HG03060 (cell line): ENCODE data around the gene KLF3.

Source experiments
- ATAC-seq: cut with Tn5 transposase; IDR thresholded peaks from one replicate; pipeline ENCODE4 v1.9.1; 2021; ENCODE audit warnings: low read depth, moderate number of reproducible peaks; ENCODE audit not compliant: unreplicated experiment

KLF3 gene

DNA sequence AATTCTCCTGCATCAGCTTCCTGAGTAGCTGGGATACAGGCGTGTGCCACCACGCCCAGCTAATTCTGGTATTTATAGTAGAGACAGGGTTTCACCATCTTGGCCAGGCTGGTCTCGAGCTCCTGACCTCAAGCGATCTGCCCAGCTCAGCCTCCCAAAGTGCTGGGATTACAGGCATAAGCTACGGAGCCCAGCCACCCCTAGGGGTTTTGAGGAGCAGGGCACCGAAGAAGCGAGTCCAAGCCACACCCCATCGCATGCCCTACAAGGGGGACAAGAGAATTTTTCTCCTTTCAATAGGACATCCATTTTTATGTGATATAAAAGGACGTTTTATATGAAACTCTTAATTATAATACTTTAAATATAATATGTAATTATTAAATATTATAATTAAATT, 13.9 kb upstream of the KLF3 start:
- no peak for ATAC-seq

- no peak for ATAC-seq
Measured at GRCh38 chr4:38654273-38654672, 9.7 kb upstream of the KLF3 start.

DNA sequence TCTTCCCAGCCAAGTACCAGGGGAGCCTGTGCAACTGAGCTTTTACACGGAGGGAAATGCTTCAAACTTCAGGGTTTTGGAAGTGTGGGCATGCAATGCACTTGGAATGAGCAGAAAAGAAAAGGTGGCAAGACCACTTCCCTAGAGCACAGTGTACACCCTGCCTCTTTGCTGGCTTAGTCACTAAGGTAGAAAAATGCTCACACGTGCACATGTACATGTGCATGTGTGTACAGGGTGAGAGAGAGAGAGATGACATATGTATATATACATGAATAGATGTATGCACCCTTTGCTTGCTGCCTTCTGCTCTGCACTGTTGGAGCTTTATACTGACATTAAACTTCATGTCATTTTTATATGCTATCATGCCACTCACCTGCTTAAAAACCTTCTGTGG, 7.9 kb upstream of the KLF3 start:
- ATAC-seq, result no peak

DNA sequence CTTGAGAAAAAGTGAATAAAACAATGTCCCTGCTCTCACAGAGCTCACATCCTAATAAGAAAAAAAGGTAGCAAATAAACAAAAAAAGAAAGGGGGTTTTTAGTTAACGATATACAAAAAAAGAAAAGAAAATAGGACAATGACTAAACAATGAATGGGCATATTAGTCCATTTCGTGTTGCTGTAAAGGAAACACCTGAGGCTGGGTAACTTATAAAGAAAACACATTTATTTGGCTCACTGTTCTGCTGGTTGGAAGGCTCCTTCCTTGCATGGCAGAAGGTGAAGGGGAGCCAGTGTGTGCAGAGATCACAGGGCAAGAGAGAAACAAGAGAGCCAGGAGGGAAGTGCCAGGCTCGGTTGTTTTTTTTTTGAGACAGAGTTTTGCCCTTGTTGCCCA, 4.7 kb upstream of the KLF3 start:
- ATAC-seq, result no peak

DNA sequence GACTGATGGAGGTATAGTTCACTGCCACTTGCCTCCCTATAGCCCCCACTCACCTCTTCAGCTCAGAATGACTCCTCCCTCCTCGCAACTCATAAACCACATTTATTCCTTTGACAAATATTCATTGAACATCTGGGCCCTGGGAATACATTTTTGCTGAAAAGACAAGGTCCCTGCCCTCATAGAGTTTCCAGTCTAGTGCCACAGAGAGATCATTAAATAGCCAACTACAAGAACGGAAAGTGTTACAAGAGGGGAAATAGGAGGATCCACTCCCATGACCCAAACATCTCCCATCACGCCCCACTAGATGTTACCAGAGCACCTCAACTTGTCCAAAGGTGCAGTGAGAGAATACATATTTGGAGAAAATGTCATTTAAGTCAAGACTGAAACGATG, 3.2 kb upstream of the KLF3 start:
- ATAC-seq, result no peak

GRCh38 chr4:38661371-38661770, 2.6 kb upstream of the KLF3 start:
- ATAC-seq, result no peak

- ATAC-seq, result no peak
Measured at GRCh38 chr4:38662522-38663089, 1.4 kb upstream of the KLF3 start.

DNA sequence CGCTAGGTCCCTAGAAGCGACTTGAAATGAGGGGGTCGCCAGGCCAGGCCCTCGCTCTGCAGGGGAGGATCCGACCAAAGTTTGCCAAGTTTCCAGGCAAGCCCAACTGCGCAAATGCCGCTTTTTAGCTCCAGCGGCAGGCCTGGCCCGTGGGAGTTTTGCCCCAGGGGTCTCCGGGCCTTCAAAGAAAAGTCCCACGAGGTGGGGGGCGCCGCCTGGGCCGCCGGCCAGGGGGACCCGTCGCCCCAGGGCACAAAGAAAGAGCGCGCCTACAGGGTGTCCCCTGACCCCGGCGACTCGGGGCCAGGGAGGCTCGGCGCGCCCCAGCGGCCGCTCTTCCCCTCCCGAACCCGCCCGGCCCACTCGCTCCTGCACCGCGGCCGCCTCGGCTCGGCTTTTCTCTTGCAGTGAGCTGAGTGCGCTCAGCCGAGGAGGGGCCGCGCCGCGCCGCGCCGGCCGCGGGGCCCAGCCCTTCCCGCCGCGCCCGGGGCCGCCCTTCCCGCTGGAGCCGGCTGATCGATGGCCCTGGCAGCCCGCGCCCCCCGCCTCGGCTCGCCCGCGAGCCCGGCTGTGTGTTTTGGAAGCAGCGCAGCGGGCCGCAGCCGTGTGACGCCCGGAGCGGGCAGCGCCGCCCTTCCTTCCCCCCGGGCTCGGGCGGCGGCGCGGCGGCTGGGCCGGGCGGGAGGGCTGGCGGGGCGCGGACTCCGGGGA, 754 bp upstream of the KLF3 start:
- ATAC-seq, result peak; percentile 16

DNA sequence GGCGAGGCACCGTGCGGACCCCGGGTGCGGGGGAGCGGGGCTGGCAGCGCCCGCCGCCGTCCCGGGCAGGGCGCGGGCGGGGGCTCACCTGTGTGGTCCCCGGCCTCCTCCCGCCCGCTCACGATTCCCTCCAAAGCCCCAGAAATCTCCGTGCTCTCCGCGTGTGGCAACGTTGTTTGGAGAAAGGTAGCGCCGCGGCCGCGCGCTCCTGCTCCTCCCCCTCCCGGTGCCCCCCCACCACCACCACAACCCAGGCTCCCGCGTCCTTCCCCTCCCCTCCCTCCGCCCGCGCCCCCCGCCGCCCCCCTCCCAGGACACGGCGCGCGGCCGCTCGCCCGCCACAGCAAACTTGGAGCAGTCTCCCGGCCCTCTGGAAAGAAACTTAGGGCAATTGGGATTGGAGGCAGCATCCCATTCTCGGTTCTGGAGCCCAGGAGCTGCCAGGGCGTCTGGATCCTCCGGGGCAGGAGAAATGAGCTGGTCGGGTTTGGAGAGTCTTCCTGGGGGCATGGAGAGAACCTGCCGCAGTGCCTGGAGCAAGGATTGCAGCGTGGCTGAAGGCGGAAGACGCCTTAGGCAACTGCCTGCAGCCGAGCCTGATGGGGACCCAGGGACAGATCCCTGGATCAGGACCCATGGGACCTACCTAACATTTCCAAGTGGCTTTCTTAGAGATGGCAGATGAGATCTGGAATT, 855 bp downstream of the KLF3 start:
- ATAC-seq, result no peak

DNA sequence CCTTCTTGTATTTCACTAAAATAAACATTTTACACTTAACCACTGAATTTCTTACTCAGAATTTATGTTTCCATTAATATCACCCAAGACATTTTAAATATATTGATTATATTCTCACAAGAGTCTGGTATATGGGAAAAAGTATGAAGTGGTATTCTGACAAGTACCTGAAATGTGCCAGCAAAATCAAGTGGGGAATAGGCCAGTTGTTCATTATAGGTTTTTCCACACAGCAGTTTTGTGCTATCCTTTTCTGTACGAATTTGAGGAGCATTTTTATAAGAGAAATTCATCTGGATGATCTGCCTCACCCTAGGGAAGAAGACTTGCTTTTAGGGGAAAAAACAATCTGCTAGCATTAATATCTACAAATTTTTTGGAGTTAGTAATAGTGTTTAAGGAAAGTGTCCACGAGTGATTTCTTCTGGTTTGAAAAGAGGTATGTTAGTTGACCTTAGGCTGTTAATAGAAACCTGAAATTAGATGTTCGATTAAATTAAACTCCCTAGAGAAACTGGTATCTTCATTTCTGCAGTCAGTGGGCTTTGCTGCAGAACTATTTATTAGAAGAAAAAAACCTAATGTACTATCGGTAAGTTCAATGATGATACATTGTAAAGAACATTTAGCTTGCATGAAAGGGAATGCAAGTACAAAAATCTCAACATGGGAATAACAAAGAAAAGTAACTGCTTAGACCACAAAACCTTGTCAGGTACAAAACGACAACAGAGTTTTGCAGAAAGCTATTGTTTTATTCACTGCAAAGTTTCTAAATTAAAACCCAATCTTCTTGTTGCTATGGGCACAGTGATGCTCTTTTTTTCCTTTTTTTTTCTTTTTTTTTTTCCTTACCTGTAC, 1.8 kb downstream of the KLF3 start:
- no peak for ATAC-seq

- ATAC-seq, result no peak
Measured at GRCh38 chr4:38666766-38667084, 2.7 kb downstream of the KLF3 start.

- no peak for ATAC-seq
Measured at GRCh38 chr4:38667085-38667893, 3.3 kb downstream of the KLF3 start.

GRCh38 chr4:38668203-38668971, 4.4 kb downstream of the KLF3 start:
- no peak for ATAC-seq

GRCh38 chr4:38669208-38669607, 5.2 kb downstream of the KLF3 start:
- ATAC-seq, result no peak

DNA sequence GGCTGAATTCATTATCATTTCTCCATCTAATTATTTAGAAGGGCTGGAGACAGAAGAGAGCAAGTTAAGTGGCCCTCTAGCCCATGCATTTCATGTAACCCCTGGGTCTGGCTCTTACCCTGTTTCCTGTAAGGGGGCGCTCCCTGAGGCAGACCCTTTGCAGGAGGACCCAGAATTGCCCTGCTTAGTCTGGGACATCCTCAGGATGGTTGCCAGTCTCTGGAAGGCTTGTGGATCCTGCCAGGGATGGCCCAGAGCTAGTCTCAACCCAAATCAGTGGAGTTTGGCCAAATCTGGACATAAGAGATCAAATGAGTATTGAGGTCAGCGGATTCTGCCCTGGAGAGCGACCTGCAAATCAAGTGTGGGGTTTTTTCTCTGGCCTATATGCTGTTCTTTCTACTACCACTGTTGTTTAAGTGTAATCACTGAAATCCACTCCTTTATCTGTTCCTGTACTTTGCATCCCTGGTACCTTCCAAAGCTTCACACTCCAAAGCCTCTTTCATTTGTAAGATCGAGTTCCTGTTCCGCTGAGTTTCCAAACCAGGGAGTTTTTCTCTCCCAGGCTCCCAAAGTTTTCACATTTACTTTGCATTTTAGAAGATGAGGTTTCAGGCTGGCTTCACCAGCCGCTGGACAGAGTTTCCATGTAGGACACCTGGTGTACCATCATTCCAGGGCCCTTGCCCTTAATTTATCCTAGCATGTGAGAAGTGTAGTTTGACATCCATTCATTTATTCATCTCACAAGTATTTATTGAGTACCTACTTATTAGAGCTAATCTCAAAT, 6.3 kb downstream of the KLF3 start:
- ATAC-seq, result no peak

GRCh38 chr4:38670939-38671591, 7.1 kb downstream of the KLF3 start:
- ATAC-seq, result no peak

GRCh38 chr4:38671592-38671940, 7.6 kb downstream of the KLF3 start:
- no peak for ATAC-seq

- ATAC-seq, result no peak
Measured at GRCh38 chr4:38672074-38672396, 8.0 kb downstream of the KLF3 start.
